GM18907 (cell line): ENCODE measurements around the gene TMPRSS11F.

Source experiments
- ATAC-seq: cut with Tn5 transposase; IDR thresholded peaks from one replicate; pipeline ENCODE4 v1.9.1; 2021; ENCODE audit warnings: mild to moderate bottlenecking, moderate library complexity; ENCODE audit not compliant: unreplicated experiment

The TMPRSS11F gene

GRCh38 chr4:68077737-68078136 lies 51.9 kb downstream of the TMPRSS11F start:
- no peak for ATAC-seq

- ATAC-seq = no peak
These were observed 52.4 kb downstream of the TMPRSS11F start for GRCh38 chr4:68077301-68077700.

- no peak for ATAC-seq
These were observed 53.5 kb downstream of the TMPRSS11F start for GRCh38 chr4:68076194-68076593.

GRCh38 chr4:68074397-68074796 lies 55.3 kb downstream of the TMPRSS11F start:
- ATAC-seq = no peak

GRCh38 chr4:68070302-68070701 lies 59.4 kb downstream of the TMPRSS11F start:
- ATAC-seq = no peak

GRCh38 chr4:68062501-68062900 lies 67.2 kb downstream of the TMPRSS11F start:
- ATAC-seq = no peak

- no peak for ATAC-seq
These were observed 91.4 kb downstream of the TMPRSS11F start for GRCh38 chr4:68038272-68038671.

GRCh38 chr4:68021185-68021584 lies 108.5 kb downstream of the TMPRSS11F start:
- ATAC-seq = no peak

GRCh38 chr4:68011684-68012083 lies 118.0 kb downstream of the TMPRSS11F start:
- ATAC-seq = no peak
